Measurements from ENCODE around the gene ADAM12.

- TF ChIP-seq CTCF (conservative IDR thresholded peaks at IDR 0.05; ENCODE audit: low read depth in 2 of 2) (no peak), NANOG (IDR thresholded peaks at IDR 0.05; ENCODE audit: borderline replicate concordance) (no peak), JUNB (IDR thresholded peaks at IDR 0.05; ENCODE audit: unreplicated experiment) (no peak), EZH2phosphoT487 (IDR thresholded peaks at IDR 0.05; ENCODE audit: unreplicated experiment) (no peak), EZH2 (IDR thresholded peaks at IDR 0.05; ENCODE audit: low read depth, unreplicated experiment) (no peak), CREB1 (CRISPR knock-in tag; IDR thresholded peaks at IDR 0.05; ENCODE audit: low read depth) (no peak)
- TF ChIP-seq, protein P1, sequence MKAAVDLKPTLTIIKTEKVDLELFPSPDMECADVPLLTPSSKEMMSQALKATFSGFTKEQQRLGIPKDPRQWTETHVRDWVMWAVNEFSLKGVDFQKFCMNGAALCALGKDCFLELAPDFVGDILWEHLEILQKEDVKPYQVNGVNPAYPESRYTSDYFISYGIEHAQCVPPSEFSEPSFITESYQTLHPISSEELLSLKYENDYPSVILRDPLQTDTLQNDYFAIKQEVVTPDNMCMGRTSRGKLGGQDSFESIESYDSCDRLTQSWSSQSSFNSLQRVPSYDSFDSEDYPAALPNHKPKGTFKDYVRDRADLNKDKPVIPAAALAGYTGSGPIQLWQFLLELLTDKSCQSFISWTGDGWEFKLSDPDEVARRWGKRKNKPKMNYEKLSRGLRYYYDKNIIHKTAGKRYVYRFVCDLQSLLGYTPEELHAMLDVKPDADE (IDR thresholded peaks at IDR 0.05) = no peak
These were observed 208.6 kb downstream of the ADAM12 start for GRCh38 chr10:126179637-126180036.
